Neuronal stem cell (in vitro differentiated cells): ENCODE data around the gene NOL11.
A peak's percentile ranks its signal among the peaks of the same experiment; 100 is the strongest.

Experiments
- DNase-seq: peaks from one replicate; pipeline ENCODE4 v3.0.0-alpha.2; 2013; ENCODE audit warnings: low spot score
- H2AFZ ChIP-seq: one replicate; pipeline ENCODE4 v1.6.1; 2013; ENCODE audit warnings: mild to moderate bottlenecking, low read length, inconsistent platforms
- H2AK5ac ChIP-seq: 2 replicates; pipeline ENCODE4 v1.6.1; 2013; ENCODE audit warnings: low read depth, mild to moderate bottlenecking, inconsistent platforms, low read length, moderate library complexity, mixed read lengths
- H2BK120ac ChIP-seq: 2 replicates; pipeline ENCODE4 v1.6.1; 2013; ENCODE audit warnings: low read depth, mild to moderate bottlenecking, inconsistent platforms, low read length, moderate library complexity, mixed read lengths
- H2BK12ac ChIP-seq: one replicate; pipeline ENCODE4 v1.6.1; 2013; ENCODE audit warnings: low read length, inconsistent platforms
- H2BK15ac ChIP-seq: 2 replicates; pipeline ENCODE4 v1.6.1; 2013; ENCODE audit warnings: mild to moderate bottlenecking, low read length, inconsistent platforms, mixed read lengths
- H2BK5ac ChIP-seq: one replicate; pipeline ENCODE4 v1.6.1; 2013; ENCODE audit warnings: inconsistent platforms, mild to moderate bottlenecking, low read length, moderate library complexity
- H3K14ac ChIP-seq: one replicate; pipeline ENCODE4 v1.6.1; 2013; ENCODE audit warnings: low read length, inconsistent platforms
- H3K18ac ChIP-seq: 2 replicates; pipeline ENCODE4 v1.6.1; 2013; ENCODE audit warnings: low read length, inconsistent platforms
- H3K23ac ChIP-seq: 2 replicates; pipeline ENCODE4 v1.6.1; 2013; ENCODE audit warnings: low read depth, mild to moderate bottlenecking, mixed read lengths, low read length, inconsistent platforms; ENCODE audit not compliant: poor library complexity
- H3K27ac ChIP-seq: replicated peaks from 3 replicates; pipeline ENCODE4 v1.5.1; 2013; ENCODE audit warnings: low read length, inconsistent platforms
- H3K27me3 ChIP-seq, 3 experiments: 2 replicates each; pipeline ENCODE4 v1.6.1; 2013; ENCODE audit warnings: low read length in 3 of 3, mild to moderate bottlenecking in 2 of 3, inconsistent platforms in 1 of 3, low read depth in 1 of 3, mixed read lengths in 1 of 3, moderate library complexity in 1 of 3; ENCODE audit not compliant: control insufficient read depth in 3 of 3, insufficient read depth in 3 of 3
- H3K36me3 ChIP-seq, 2 donors: replicated peaks in 1 of 2; 2 replicates each; pipeline ENCODE4 v1.6.1; 2013; ENCODE audit warnings: low read length in 2 of 2; ENCODE audit not compliant: control insufficient read depth in 2 of 2, insufficient read depth in 2 of 2
- H3K4ac ChIP-seq: 2 replicates; pipeline ENCODE4 v1.6.1; 2013; ENCODE audit warnings: inconsistent platforms, mild to moderate bottlenecking, low read length, moderate library complexity
- H3K4me1 ChIP-seq, 2 donors: 1 replicate in 1 of 2; 2 replicates in 1 of 2; pipeline ENCODE4 v1.6.1; 2013; ENCODE audit warnings: low read length in 2 of 2, low read depth in 1 of 2; ENCODE audit not compliant: control insufficient read depth in 2 of 2, insufficient read depth in 1 of 2
- H3K4me2 ChIP-seq: one replicate; pipeline ENCODE4 v1.6.1; 2013; ENCODE audit warnings: mild to moderate bottlenecking, low read length, inconsistent platforms; ENCODE audit not compliant: insufficient read depth, poor library complexity, severe bottlenecking
- H3K4me3 ChIP-seq, 2 donors: 2 replicates each; pipeline ENCODE4 v1.5.1; 2013; ENCODE audit warnings: low read length in 2 of 2, mild to moderate bottlenecking in 2 of 2, inconsistent platforms in 1 of 2, moderate library complexity in 1 of 2
- H3K79me1 ChIP-seq: one replicate; pipeline ENCODE4 v1.6.1; 2013; ENCODE audit warnings: low read depth, mild to moderate bottlenecking, inconsistent platforms, low read length, moderate library complexity
- H3K9ac ChIP-seq: one replicate; pipeline ENCODE4 v1.6.1; 2013; ENCODE audit warnings: mild to moderate bottlenecking, low read depth, low read length, inconsistent platforms; ENCODE audit not compliant: poor library complexity
- H3K9me3 ChIP-seq, 2 donors: replicated peaks in 1 of 2; 2 replicates each; pipeline versions ENCODE3 to v1.6.1; 2013; ENCODE audit warnings: low read length in 2 of 2, mild to moderate bottlenecking in 2 of 2, inconsistent platforms in 1 of 2, low read depth in 1 of 2, mixed read lengths in 1 of 2, moderate library complexity in 1 of 2; ENCODE audit not compliant: control insufficient read depth in 2 of 2, insufficient read depth in 1 of 2
- H4K8ac ChIP-seq: one replicate; pipeline ENCODE4 v1.6.1; 2013; ENCODE audit warnings: low read depth, mild to moderate bottlenecking, inconsistent platforms, low read length, moderate library complexity
- H4K91ac ChIP-seq: one replicate; pipeline ENCODE4 v1.6.1; 2013; ENCODE audit warnings: low read length, low read depth, mild to moderate bottlenecking, inconsistent platforms; ENCODE audit not compliant: poor library complexity
- WGBS, 2 donors: extraction: QIAGEN DNeasy Blood & Tissue Kit; methylation state at CpG; one replicate each; pipeline ENCODE4 v1.1.7; 2013; ENCODE audit warnings: missing lambda C conversion rate in 2 of 2, mixed read lengths in 1 of 2; ENCODE audit not compliant: insufficient read length in 2 of 2, insufficient replicate concordance in 1 of 2; ENCODE audit errors: extremely low coverage in 2 of 2; 5-methylcytosine and 5-hydroxymethylcytosine counted together

The NOL11 gene

GRCh38 chr17:67707442-67707841 lies 10.3 kb upstream of the NOL11 start:
- Histone ChIP-seq H3K79me1 (no peaks in the 10 kb centered on the region), H3K4me1 (no peaks in the 10 kb centered on the region), H2BK15ac (no peak overlapping the region), H4K8ac (no peak overlapping the region), H3K27me3 (no peaks in the 10 kb centered on the region), H3K18ac (no peak overlapping the region), H2BK120ac (no peak overlapping the region), H3K27ac (no peak overlapping the region), H3K23ac (no peak overlapping the region), H3K14ac (no peak overlapping the region), H2BK12ac (no peak overlapping the region), H3K4me3 (no peak overlapping the region), H2AFZ (no peak overlapping the region), H3K4ac (no peak overlapping the region), H3K4me2 (no peak overlapping the region), H2BK5ac (no peak overlapping the region), H3K9ac (no peak overlapping the region), H3K36me3 (no peaks in the 10 kb centered on the region), H2AK5ac (no peak overlapping the region), H3K9me3 (no peaks in the 10 kb centered on the region), H4K91ac (no peak overlapping the region)
- no CpG with 5 or more reads among the region's 2 CpGs for WGBS, 2 donors
- no peak for DNase-seq

- H2BK5ac ChIP-seq: no peak overlapping the region
- no peak overlapping the region for H3K27ac ChIP-seq
- no peak overlapping the region for H3K4me3 ChIP-seq
- peak overlapping the region; percentile 58 for H2AFZ ChIP-seq
- WGBS, 2 donors: no CpG with 5 or more reads among the region's 3 CpGs
- no peak overlapping the region for H4K8ac ChIP-seq
- H3K18ac ChIP-seq: no peak overlapping the region
- H3K14ac ChIP-seq: no peak overlapping the region
- no peaks in the 10 kb centered on the region for H3K4me1 ChIP-seq
- no peak overlapping the region for H2BK15ac ChIP-seq
- no peak overlapping the region for H3K4me2 ChIP-seq
- H3K4ac ChIP-seq: no peak overlapping the region
- no peak overlapping the region for H2BK12ac ChIP-seq
- H3K9ac ChIP-seq: no peak overlapping the region
- peaks cover 0 to 3% of the 10 kb centered on the region in 2 donors for H3K9me3 ChIP-seq
- no peak overlapping the region for H2AK5ac ChIP-seq
- no peak overlapping the region for H4K91ac ChIP-seq
- H3K23ac ChIP-seq: no peak overlapping the region
- no peak for DNase-seq
- H3K36me3 ChIP-seq: no peaks in the 10 kb centered on the region
- H2BK120ac ChIP-seq: no peak overlapping the region
- no peaks in the 10 kb centered on the region for H3K27me3 ChIP-seq
- no peaks in the 10 kb centered on the region for H3K79me1 ChIP-seq
Measured at GRCh38 chr17:67708378-67708777, 9.4 kb upstream of the NOL11 start.

GRCh38 chr17:67711916-67712315 lies 5.8 kb upstream of the NOL11 start:
- H2AFZ ChIP-seq: no peak overlapping the region
- H2BK15ac ChIP-seq: no peak overlapping the region
- no peak overlapping the region for H3K4ac ChIP-seq
- no peak overlapping the region for H2BK5ac ChIP-seq
- H3K27ac ChIP-seq: no peak overlapping the region
- H3K9ac ChIP-seq: no peak overlapping the region
- no peak overlapping the region for H3K23ac ChIP-seq
- no peak overlapping the region for H3K4me3 ChIP-seq
- H4K91ac ChIP-seq: no peak overlapping the region
- peaks cover 0 to 4% of the 10 kb centered on the region in 2 donors for H3K9me3 ChIP-seq
- no peak overlapping the region for H2BK12ac ChIP-seq
- no peak for DNase-seq
- H3K27me3 ChIP-seq: no peaks in the 10 kb centered on the region
- H2BK120ac ChIP-seq: no peak overlapping the region
- no peak overlapping the region for H3K14ac ChIP-seq
- no peaks in the 10 kb centered on the region for H3K79me1 ChIP-seq
- no peak overlapping the region for H3K4me2 ChIP-seq
- H3K36me3 ChIP-seq: no peaks in the 10 kb centered on the region
- no peak overlapping the region for H3K18ac ChIP-seq
- peaks cover 0 to 1% of the 10 kb centered on the region in 2 donors for H3K4me1 ChIP-seq
- H4K8ac ChIP-seq: no peak overlapping the region
- H2AK5ac ChIP-seq: no peak overlapping the region
- no CpG with 5 or more reads among the region's 4 CpGs for WGBS, 2 donors

- WGBS, 2 donors: 100% methylated on average over 1 of the region's 4 CpGs; no CpG with 5 or more reads in 1 of the 2 donors
- Histone ChIP-seq H2BK5ac (no peak overlapping the region), H2BK15ac (no peak overlapping the region), H2AFZ (no peak overlapping the region), H3K4me2 (no peak overlapping the region), H3K36me3 (no peaks in the 10 kb centered on the region), H3K4me1 (peaks cover 0 to 2% of the 10 kb centered on the region in 2 donors), H3K9me3 (peaks cover 0 to 4% of the 10 kb centered on the region in 2 donors), H2BK120ac (no peak overlapping the region), H3K27me3 (no peaks in the 10 kb centered on the region), H3K79me1 (no peaks in the 10 kb centered on the region), H3K9ac (no peak overlapping the region), H3K27ac (no peak overlapping the region), H3K4ac (no peak overlapping the region), H3K18ac (no peak overlapping the region), H4K8ac (no peak overlapping the region), H2BK12ac (no peak overlapping the region), H3K14ac (no peak overlapping the region), H3K23ac (no peak overlapping the region), H2AK5ac (no peak overlapping the region), H4K91ac (no peak overlapping the region), H3K4me3 (no peak overlapping the region)
- DNase-seq: no peak
Measured at GRCh38 chr17:67712375-67712774, 5.4 kb upstream of the NOL11 start.
